OCI-LY1 (cell line): ENCODE results near the gene CCDC196.

Experiments used
- H2AFZ ChIP-seq: fragments of 200-600 bp; sonication (generic), shearing (Covaris generic); 2 replicates; pipeline ENCODE4 v1.6.0; 2014; ENCODE audit warnings: antibody characterized with exemption, mild to moderate bottlenecking, low read length
- H3F3A ChIP-seq: fragments of 200-600 bp; sonication (generic), shearing (Covaris generic); 2 replicates; pipeline ENCODE4 v1.6.0; 2014; ENCODE audit warnings: mild to moderate bottlenecking, antibody characterized with exemption, low read length, moderate library complexity; ENCODE audit not compliant: insufficient read depth
- H3K27ac ChIP-seq: fragments of 200-600 bp; sonication (generic); 2 replicates; pipeline ENCODE4 v1.5.1; 2014; ENCODE audit warnings: low read length, mixed run types, mild to moderate bottlenecking, low read depth; ENCODE audit not compliant: poor library complexity, severe bottlenecking
- H3K27me3 ChIP-seq: fragments of 200-600 bp; sonication (generic); 2 replicates; pipeline ENCODE4 v1.6.0; 2014; ENCODE audit warnings: antibody characterized with exemption, mild to moderate bottlenecking, low read length, moderate library complexity; ENCODE audit not compliant: insufficient read depth
- H3K36me3 ChIP-seq: fragments of 200-600 bp; sonication (generic); 2 replicates; pipeline ENCODE4 v1.6.1; 2014; ENCODE audit warnings: mild to moderate bottlenecking, antibody characterized with exemption, low read length, moderate library complexity, mixed read lengths; ENCODE audit not compliant: insufficient read depth
- H3K4me1 ChIP-seq: fragments of 200-600 bp; sonication (generic); 2 replicates; pipeline ENCODE4 v1.5.1; 2014; ENCODE audit warnings: mild to moderate bottlenecking, low read length, moderate library complexity; ENCODE audit not compliant: insufficient read depth, severe bottlenecking
- H3K4me2 ChIP-seq: fragments of 200-600 bp; sonication (generic), shearing (Covaris generic); 2 replicates; pipeline ENCODE4 v1.6.1; 2014; ENCODE audit warnings: low read length
- H3K4me3 ChIP-seq: fragments of 200-600 bp; sonication (generic); 2 replicates; pipeline ENCODE4 v1.5.1; 2014; ENCODE audit warnings: low read length, low read depth, mild to moderate bottlenecking, mixed read lengths; ENCODE audit not compliant: poor library complexity, severe bottlenecking
- H3K79me2 ChIP-seq: fragments of 200-600 bp; shearing (Covaris generic); 2 replicates; pipeline ENCODE4 v1.6.1; 2016; ENCODE audit warnings: mixed run types, low read length, mixed read lengths; ENCODE audit not compliant: insufficient read depth
- H3K9ac ChIP-seq: fragments of 200-600 bp; sonication (generic), shearing (Covaris generic); 2 replicates; pipeline ENCODE4 v1.6.1; 2014; ENCODE audit warnings: mild to moderate bottlenecking, low read length, mixed read lengths
- H3K9me2 ChIP-seq: fragments of 200-600 bp; sonication (generic), shearing (Covaris generic); 2 replicates; pipeline ENCODE4 v1.6.1; 2014; ENCODE audit warnings: low read depth, mild to moderate bottlenecking, low read length, mixed read lengths
- H3K9me3 ChIP-seq: fragments of 200-600 bp; shearing (Covaris generic); 2 replicates; pipeline ENCODE4 v1.6.1; 2014; ENCODE audit warnings: low read length, mixed read lengths
- H4K20me1 ChIP-seq: fragments of 200-600 bp; sonication (generic), shearing (Covaris generic); 2 replicates; pipeline ENCODE4 v1.6.0; 2016; ENCODE audit warnings: mild to moderate bottlenecking, low read length; ENCODE audit not compliant: insufficient read depth
- EZH2 ChIP-seq: fragments of 200-600 bp; sonication (generic), shearing (Covaris generic); IDR thresholded peaks from 2 replicates; pipeline ENCODE4 v1.8.0; 2017; ENCODE audit warnings: borderline replicate concordance, mixed run types, mild to moderate bottlenecking, antibody characterized with exemption, low read length, moderate library complexity, mixed read lengths
- TF ChIP-seq, protein P1 (sequence below): fragments of 200-600 bp; sonication (generic), shearing (Covaris generic); IDR thresholded peaks from 2 replicates; pipeline ENCODE4 v1.5.1; 2017; ENCODE audit warnings: mild to moderate bottlenecking, antibody characterized with exemption, low read length, moderate library complexity, mixed read lengths

The CCDC196 gene

DNA sequence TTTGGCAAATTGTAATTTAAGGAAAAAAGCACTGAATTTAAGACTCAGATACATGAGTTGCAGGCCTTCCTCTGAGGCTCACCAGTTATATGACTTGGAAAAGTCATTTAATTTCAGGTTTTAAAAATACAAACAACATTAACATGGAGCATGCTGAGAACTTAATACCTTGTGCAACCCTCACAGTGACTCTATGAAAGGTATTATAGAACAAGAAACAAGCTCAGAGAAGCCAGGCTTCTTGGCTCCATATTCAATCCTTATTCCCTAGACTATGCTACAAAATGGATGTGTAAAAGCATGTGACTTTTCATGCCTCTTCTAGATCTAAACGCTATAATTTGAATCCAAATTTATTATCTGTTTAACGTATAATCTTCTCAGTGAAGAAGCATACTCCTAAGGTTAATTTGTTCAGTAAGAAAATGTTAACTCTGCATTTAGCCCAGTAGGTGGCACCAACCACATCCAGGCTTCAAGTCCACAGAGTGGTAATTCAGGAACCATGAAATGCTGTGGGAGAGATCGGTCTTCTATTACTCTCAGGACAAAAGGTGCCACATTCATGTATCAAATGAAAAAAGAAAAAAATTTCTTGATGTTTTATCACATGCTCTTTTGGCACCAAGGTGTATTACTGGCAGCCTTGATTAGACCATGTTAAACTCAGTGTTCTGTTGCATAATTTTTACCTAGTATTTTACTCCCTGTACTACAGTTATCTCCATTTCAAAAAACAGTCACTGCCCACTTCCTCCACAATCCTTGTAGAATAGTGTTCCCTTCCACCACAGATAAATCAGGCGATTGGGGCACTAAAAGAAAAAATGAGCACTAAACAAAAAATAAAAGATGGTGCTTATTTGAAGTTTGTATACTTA is 9.3 kb downstream of the CCDC196 start:
- no peak overlapping the region for H2AFZ ChIP-seq
- H4K20me1 ChIP-seq, result no peaks in the 10 kb centered on the region
- H3K9me3 ChIP-seq, result no peaks in the 10 kb centered on the region
- H3K4me1 ChIP-seq, result no peaks in the 10 kb centered on the region
- no peaks in the 10 kb centered on the region for H3K27me3 ChIP-seq
- H3K9ac ChIP-seq, result no peak overlapping the region
- H3K4me3 ChIP-seq, result no peak overlapping the region
- H3K9me2 ChIP-seq, result no peaks in the 10 kb centered on the region
- TF ChIP-seq, protein P1, sequence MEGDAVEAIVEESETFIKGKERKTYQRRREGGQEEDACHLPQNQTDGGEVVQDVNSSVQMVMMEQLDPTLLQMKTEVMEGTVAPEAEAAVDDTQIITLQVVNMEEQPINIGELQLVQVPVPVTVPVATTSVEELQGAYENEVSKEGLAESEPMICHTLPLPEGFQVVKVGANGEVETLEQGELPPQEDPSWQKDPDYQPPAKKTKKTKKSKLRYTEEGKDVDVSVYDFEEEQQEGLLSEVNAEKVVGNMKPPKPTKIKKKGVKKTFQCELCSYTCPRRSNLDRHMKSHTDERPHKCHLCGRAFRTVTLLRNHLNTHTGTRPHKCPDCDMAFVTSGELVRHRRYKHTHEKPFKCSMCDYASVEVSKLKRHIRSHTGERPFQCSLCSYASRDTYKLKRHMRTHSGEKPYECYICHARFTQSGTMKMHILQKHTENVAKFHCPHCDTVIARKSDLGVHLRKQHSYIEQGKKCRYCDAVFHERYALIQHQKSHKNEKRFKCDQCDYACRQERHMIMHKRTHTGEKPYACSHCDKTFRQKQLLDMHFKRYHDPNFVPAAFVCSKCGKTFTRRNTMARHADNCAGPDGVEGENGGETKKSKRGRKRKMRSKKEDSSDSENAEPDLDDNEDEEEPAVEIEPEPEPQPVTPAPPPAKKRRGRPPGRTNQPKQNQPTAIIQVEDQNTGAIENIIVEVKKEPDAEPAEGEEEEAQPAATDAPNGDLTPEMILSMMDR, result peak; percentile 77
- no peak for TF ChIP-seq EZH2
- H3K36me3 ChIP-seq, result no peaks in the 10 kb centered on the region
- H3K4me2 ChIP-seq, result no peak overlapping the region
- no peak overlapping the region for H3K27ac ChIP-seq
- no peaks in the 10 kb centered on the region for H3F3A ChIP-seq
- H3K79me2 ChIP-seq, result no peaks in the 10 kb centered on the region

DNA sequence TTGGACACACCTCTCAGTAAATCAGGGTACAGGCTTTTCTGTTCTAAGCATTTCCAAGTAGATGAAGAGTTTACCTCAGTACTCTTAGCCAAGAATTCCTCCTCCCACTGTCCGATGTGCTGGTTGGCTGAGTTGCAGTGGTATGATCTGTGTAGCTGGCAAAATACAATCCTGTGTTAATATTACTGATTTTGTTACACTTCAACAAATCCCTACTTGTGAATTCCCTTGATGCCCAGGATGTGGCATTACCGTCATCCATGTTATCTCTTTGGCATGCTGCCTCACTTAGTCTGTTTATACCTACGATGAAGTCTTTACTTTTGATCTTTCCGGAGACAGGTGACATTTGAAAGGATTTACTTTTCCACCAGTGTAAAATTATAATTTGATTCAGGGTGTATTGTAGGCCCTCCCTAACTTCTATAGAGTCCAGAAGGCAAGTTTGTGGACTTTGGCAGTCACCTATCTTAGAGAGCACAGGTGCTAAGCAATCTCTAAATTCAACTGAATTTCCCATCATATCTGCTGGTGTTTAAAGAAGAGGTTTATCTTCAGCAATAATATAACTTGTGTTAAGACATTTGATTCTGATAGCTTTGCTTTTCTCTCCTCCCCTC is 10.1 kb downstream of the CCDC196 start:
- Histone ChIP-seq H3K4me3 (no peak overlapping the region), H2AFZ (no peak overlapping the region), H3K4me2 (no peak overlapping the region)

DNA sequence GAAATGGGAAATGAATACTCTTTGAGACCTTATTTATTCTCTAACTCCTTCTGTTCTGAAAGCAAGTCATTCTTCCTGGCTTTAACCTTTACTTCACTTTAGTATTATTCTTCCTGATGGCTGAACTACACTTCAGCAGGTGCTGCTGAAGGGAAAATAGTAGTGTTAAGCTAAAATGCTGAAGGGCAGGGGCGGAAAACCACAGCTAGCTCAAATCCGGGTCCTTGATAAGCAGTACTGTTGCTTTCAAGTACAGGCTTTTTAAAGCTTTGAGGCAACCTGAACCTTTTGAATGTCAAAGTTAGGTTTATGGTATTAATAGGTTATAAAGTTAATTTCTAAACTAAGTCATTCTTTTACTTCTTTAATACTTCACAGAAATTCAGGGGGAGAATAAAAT is 10.7 kb downstream of the CCDC196 start:
- Histone ChIP-seq H3F3A (no peaks in the 10 kb centered on the region), H3K9me3 (no peaks in the 10 kb centered on the region), H3K36me3 (no peaks in the 10 kb centered on the region), H2AFZ (no peak overlapping the region), H3K9me2 (no peaks in the 10 kb centered on the region), H3K27me3 (no peaks in the 10 kb centered on the region), H3K79me2 (no peaks in the 10 kb centered on the region), H3K4me1 (no peaks in the 10 kb centered on the region), H3K9ac (no peak overlapping the region), H3K4me2 (no peak overlapping the region), H3K27ac (no peak overlapping the region), H3K4me3 (no peak overlapping the region), H4K20me1 (no peaks in the 10 kb centered on the region)
- no peak for TF ChIP-seq EZH2
- TF ChIP-seq, protein P1, result no peak

More for the DNA sequence above, 10.1 kb downstream of the CCDC196 start:
- H3K9me3 ChIP-seq, result no peaks in the 10 kb centered on the region
- no peaks in the 10 kb centered on the region for H4K20me1 ChIP-seq
- no peak overlapping the region for H3K27ac ChIP-seq
- H3K4me1 ChIP-seq, result no peaks in the 10 kb centered on the region
- H3K36me3 ChIP-seq, result no peaks in the 10 kb centered on the region
- no peaks in the 10 kb centered on the region for H3K79me2 ChIP-seq
- H3K9me2 ChIP-seq, result no peaks in the 10 kb centered on the region
- no peaks in the 10 kb centered on the region for H3K27me3 ChIP-seq
- no peak for TF ChIP-seq EZH2
- TF ChIP-seq, protein P1, result no peak
- no peak overlapping the region for H3K9ac ChIP-seq
- H3F3A ChIP-seq, result no peaks in the 10 kb centered on the region
